Esophagus muscularis mucosa (tissue), 4 donors: ENCODE measurements around the gene API5.

Experiments
- EP300 ChIP-seq: sonication (generic); formaldehyde crosslinking; IDR thresholded peaks from one replicate; pipeline ENCODE4 v1.6.1; 2017; ENCODE audit warnings: antibody characterized with exemption
- POLR2A ChIP-seq: fragments of 450-650 bp; IDR thresholded peaks from one replicate; pipeline ENCODE4 v1.6.1; 2017; ENCODE audit warnings: antibody characterized with exemption, moderate library complexity, mild to moderate bottlenecking, low read depth
- POLR2AphosphoS5 ChIP-seq, 2 donors: sonication (generic); formaldehyde crosslinking; IDR thresholded peaks; one replicate each; pipeline ENCODE4 v1.6.1; 2017; ENCODE audit warnings: antibody characterized with exemption in 2 of 2
- TF ChIP-seq, protein P1 (sequence below), 3 experiments: fragments of 200-600 bp in 2 of 3; fragments of 450-650 bp in 1 of 3; sonication (generic) in 2 of 3; IDR thresholded peaks; one replicate each; pipeline ENCODE4 v1.5.1; 2017 to 2019; ENCODE audit warnings: antibody characterized with exemption in 3 of 3, mild to moderate bottlenecking in 2 of 3, moderate library complexity in 1 of 3

DNA sequence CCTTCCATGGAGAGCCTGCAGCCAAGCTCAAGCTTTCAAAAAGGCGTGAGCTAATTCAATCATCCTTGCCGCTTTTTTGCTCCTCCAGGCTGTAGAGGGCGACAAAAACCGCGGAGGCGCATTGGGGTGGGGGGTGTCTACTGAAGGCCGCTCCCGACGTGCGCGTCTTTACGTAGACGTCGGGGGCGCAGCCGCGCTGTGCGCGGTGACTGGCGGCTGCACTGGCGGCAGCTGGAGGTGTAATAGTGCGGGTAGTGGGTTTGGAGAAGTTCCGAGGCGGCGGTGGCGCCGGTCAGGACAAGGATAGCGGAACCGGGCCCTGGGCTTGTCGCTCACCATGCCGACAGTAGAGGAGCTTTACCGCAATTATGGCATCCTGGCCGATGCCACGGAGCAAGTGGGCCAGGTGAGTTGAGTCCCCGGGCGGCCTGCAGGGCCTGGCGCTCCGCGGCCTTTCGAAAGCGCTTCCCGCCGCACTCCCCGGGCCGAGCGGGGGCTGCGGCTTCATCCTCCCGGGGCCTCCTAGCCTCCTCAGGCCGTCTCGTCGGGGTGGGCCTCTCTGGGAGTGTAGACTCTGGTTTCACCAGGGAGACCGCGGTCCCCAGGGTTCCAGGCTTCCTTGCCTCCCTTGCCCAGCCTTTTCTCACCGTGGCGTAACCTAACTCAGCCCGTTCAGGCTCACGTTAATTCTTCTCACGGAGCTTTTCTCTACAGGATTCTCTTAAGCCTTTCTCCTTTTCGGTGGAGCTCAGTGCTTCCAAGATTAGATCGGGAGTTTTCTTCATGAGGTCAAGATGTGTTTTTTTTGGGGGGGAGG is at the start of gene API5:
- TF ChIP-seq, protein P1, sequence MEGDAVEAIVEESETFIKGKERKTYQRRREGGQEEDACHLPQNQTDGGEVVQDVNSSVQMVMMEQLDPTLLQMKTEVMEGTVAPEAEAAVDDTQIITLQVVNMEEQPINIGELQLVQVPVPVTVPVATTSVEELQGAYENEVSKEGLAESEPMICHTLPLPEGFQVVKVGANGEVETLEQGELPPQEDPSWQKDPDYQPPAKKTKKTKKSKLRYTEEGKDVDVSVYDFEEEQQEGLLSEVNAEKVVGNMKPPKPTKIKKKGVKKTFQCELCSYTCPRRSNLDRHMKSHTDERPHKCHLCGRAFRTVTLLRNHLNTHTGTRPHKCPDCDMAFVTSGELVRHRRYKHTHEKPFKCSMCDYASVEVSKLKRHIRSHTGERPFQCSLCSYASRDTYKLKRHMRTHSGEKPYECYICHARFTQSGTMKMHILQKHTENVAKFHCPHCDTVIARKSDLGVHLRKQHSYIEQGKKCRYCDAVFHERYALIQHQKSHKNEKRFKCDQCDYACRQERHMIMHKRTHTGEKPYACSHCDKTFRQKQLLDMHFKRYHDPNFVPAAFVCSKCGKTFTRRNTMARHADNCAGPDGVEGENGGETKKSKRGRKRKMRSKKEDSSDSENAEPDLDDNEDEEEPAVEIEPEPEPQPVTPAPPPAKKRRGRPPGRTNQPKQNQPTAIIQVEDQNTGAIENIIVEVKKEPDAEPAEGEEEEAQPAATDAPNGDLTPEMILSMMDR (IDR thresholded peaks at IDR 0.05) = peak; percentile 75 to 85 (median 84)
- TF ChIP-seq EP300 = no peak
- peak; percentile 42 for TF ChIP-seq POLR2A
- TF ChIP-seq POLR2AphosphoS5 (IDR thresholded peaks at IDR 0.05) = peak; percentile 88 to 89
